ENCODE results near the gene EFNA5.

GRCh38 chr5:107380654-107381053 lies 290.1 kb downstream of the EFNA5 start:
- TF ChIP-seq EZH2phosphoT487 (IDR thresholded peaks at IDR 0.05; ENCODE audit: insufficient read depth, low read depth) (no peak), EZH2 (IDR thresholded peaks at IDR 0.05; ENCODE audit: insufficient read depth, poor library complexity, severe bottlenecking) (no peak)
